ENCODE measurements around the gene FRMPD4.

FRMPD4 gene

GRCh38 chrX:12292996-12293765 lies 154.9 kb downstream of the FRMPD4 start:
- no peak for TF ChIP-seq CTCF (IDR thresholded peaks at IDR 0.05)
- TF ChIP-seq ZFX (IDR thresholded peaks at IDR 0.05; ENCODE audit: borderline replicate concordance), result no peak
- H3K27ac ChIP-seq, result no peak overlapping the region

GRCh38 chrX:12297353-12297752 lies 159.1 kb downstream of the FRMPD4 start:
- TF ChIP-seq CTCF (IDR thresholded peaks at IDR 0.05) (no peak), ZFX (IDR thresholded peaks at IDR 0.05; ENCODE audit: borderline replicate concordance) (no peak)
- no peak overlapping the region for H3K27ac ChIP-seq

- H3K27ac ChIP-seq, result no peak overlapping the region
- no peak for TF ChIP-seq ZFX (IDR thresholded peaks at IDR 0.05; ENCODE audit: borderline replicate concordance)
- no peak for TF ChIP-seq CTCF (IDR thresholded peaks at IDR 0.05)
Observed at GRCh38 chrX:12301288-12301687, 163.0 kb downstream of the FRMPD4 start.

- TF ChIP-seq ZFX (IDR thresholded peaks at IDR 0.05; ENCODE audit: borderline replicate concordance) (no peak), CTCF (IDR thresholded peaks at IDR 0.05) (no peak)
- no peak overlapping the region for H3K27ac ChIP-seq
Observed at GRCh38 chrX:12304261-12304660, 166.0 kb downstream of the FRMPD4 start.

- TF ChIP-seq ZFX (IDR thresholded peaks at IDR 0.05; ENCODE audit: borderline replicate concordance), result no peak
- no peak for TF ChIP-seq CTCF (IDR thresholded peaks at IDR 0.05)
- no peak overlapping the region for H3K27ac ChIP-seq
Observed at GRCh38 chrX:12307961-12308360, 169.7 kb downstream of the FRMPD4 start.

- TF ChIP-seq ZFX (IDR thresholded peaks at IDR 0.05; ENCODE audit: borderline replicate concordance) (no peak), CTCF (IDR thresholded peaks at IDR 0.05) (no peak)
- H3K27ac ChIP-seq, result peak overlapping the region; percentile 33
Observed at GRCh38 chrX:12308420-12308819, 170.1 kb downstream of the FRMPD4 start.

GRCh38 chrX:12309040-12309743 lies 170.9 kb downstream of the FRMPD4 start:
- TF ChIP-seq CTCF (IDR thresholded peaks at IDR 0.05), result no peak
- no peak for TF ChIP-seq ZFX (IDR thresholded peaks at IDR 0.05; ENCODE audit: borderline replicate concordance)

More at GRCh38 chrX:12309040-12309743, 170.9 kb downstream of the FRMPD4 start:
- H3K27ac ChIP-seq, result peak overlapping the region; percentile 33

Data from 22Rv1 (cell line).